NCI-H1930 (cell line): ENCODE data around the gene UNC5C.
"Not testable (repeated sequence)": the region's sequence is repeated elsewhere in the genome, so short reads cannot be mapped to it uniquely, and the experiment has no call there.

Experiments used
- DNase-seq, 2 experiments: peaks; one replicate each; lab custom pipeline; 2025; lab: John Stamatoyannopoulos, UW

Gene UNC5C

DNA sequence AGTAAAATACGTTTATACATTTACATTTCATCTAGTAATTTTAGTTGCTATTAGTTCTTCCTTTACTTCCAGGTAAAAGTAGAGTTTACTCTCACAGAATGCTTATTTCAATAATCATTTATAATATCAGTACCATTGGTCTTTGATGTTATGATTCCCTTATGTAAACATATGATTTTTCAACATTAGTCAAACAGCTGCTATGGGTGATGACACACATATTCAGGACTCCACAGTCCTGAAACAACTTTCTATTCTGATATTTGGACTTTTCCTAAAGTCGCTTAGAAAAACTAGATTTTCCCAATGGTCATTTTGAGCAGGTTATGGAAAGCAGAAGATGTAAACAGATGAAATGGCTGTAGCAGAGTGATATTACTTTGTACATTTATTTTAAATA is 369.8 kb downstream of the UNC5C start:
- DNase-seq = no peak

DNA sequence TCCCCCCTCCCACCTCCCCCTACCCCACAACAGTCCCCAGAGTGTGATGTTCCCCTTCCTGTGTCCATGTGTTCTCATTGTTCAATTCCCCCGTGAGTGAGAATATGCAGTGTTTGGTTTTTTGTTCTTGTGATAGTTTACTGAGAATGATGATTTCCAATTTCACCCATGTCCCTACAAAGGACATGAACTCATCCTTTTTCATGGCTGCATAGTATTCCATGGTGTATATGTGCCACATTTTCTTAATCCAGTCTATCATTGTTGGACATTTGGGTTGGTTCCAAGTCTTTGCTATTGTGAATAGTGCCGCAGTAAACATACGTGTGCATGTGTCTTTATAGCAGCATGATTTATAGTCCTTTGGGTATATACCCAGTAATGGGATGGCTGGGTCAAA is 377.4 kb downstream of the UNC5C start:
- DNase-seq = not testable (repeated sequence)

DNA sequence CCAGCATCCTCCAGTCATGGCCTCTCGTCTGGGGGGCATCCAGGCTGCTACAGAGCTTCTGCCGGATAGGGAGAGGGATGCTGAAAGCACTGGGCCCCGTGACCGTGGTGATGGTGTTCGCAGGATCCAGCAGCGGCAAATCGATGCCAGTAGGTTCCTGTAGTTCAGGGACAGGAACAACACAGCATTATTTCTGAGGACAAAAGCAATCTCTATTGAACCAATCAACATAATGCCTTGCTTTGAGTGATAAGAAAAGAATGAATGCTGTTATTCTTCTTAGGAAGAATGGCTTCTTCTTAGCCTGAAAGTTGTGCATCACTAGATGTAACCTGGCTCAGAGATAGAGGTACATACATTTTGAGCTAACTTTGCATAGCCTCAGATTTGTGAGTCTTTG is 378.6 kb downstream of the UNC5C start:
- DNase-seq = no peak

DNA sequence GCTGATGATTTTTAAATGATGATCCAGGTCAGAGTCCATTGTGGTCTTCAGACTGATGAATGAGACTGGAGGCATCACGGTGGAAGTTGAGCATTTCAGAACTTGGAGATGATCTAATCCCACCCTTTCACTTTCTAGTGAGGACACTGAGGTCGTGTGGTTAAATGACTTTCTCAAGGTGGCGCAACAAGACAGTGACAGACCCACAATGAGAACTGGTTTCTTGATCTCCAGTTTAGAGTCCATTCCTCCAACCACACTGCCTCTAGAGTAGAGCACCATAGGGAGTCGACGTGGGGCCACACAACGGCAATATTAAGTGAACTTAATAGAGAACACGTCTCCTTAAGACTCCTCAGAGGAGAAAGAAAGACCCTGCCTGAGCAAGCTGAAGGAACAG is 381.0 kb downstream of the UNC5C start:
- no peak for DNase-seq

DNA sequence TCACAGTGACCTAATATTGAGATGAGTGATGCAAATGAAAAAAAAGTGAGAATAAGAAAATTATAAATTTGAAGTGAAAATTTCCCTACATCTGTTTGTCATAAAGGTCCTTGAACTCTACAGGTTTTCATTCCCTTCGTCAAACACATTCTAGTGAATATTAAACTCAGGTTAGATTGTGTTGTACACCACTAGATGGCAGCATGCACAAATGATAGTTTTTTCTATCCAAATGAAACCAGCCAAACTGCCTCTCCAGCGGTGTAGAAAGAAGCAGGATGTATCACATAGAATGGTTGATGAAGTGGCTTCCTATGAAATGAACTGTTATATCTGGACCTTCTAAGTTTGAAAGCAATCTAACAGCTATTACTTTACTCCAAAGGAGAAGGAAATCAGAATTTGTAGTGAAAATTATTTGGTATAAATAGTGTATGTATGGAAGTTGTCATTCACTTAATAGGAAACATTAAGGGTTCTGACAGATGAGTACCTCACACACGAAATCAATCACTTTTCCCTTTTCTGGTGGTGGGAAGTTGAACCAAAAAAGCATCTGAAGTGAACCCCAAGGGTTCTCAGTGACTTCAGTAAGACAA is 382.7 kb downstream of the UNC5C start:
- peak; percentile 54 to 57 for DNase-seq

DNA sequence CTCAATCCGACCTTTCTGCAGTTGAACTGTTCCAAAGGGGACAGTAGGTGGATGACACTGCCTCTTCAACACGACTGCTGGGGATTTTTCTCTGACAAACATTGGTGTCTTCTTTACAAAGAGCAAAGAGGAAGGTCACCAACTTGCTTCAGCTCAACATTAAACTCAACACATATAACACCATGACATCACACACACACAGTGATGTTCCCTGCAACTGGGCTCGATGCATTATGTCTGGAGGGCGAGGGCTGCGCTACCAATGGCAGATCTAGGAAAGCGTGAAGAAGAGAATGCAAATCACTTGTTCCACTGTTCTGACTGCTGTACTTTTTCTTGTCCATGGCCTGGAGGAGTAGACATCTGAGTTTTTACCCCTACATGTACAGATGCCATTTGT is 385.9 kb downstream of the UNC5C start:
- no peak for DNase-seq

DNA sequence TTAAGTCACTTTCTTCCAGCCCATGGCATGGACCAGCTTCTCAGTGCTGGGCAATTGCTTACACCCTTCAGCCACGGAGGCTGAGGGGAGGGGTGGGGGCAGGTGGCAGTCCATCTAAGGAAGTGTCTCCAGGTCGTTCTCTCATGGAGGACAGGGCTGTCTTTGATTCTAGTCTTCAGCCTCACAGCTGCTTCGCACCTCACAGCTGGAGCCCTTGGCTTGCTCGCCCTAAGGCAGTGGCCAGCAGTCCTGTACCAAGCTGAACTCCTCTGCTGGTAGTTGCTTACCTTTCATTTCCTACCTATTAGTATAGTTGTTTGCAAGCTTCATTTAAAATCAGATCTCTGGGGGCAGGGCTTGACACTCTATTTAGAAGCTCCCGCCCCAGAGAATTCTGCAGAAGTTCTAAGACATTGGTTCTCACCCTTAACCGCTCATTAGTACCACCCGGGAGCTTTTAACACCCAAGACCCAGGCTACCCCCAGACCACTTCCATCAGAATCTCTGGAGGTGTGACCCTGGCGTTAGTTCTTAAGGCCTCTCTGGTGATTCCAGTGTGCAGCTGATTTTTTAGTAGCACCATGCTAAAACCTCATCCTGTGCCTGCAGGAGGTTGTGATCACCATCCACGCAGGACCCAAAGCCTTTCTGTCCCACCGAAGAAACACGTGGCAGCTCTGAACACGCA is 386.8 kb downstream of the UNC5C start:
- no peak for DNase-seq

DNA sequence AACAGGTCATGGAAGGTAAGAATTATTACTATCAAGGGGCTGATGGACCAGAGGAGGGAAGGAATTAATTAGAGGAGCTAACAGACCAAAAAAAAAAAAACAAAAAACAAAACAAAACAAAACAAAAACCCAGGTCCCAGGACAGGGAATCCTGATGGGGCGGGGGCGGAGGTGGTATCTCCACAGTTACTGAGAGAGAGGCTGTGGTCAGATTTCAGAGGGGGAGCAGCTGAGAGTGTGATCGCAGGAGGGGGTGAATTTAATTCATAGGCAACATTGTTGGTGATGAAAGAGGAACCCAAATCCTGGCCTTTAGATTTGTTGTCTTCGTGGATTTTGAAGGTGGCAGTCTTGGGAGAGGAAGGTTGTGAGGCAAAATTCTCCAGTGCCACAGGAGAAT is 389.4 kb downstream of the UNC5C start:
- DNase-seq = no peak

DNA sequence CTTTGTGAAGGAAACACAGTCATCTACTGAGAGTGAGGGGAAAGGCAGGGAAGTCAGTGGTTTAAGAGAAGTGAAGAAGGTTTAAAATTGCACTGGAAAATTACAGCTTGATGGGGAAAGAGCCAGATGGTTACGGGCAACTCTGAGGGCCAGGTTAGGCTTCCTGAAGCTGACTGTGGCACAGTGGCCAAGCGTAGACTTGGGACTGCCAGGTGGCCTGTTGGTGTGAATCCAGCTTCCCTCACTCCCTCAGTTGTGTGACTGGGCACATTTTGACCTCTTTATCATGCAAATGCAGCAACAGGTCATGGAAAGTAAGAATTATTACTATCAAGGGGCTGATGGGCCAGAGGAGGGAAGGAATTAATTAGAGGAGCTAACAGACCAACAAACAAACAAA is 390.1 kb downstream of the UNC5C start:
- no peak for DNase-seq

DNA sequence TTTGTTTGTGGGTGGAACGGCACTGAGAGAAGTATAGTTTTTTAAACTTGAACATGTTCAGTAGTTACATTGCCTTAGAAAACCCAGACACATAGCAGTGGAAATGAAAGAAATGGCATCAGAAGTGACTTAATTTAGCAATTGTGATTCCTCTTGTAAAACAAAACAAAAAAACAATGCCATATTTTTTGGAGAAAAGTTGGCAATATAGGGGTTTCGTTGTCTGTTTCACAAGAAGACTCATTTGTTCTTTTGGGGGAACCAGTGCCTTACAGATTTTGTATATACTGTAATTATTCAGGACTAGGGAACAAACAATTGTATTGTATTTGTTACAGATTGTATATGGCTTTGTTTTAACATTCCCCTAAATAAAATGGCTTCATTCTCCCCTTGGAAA is 390.7 kb downstream of the UNC5C start:
- no peak for DNase-seq

DNA sequence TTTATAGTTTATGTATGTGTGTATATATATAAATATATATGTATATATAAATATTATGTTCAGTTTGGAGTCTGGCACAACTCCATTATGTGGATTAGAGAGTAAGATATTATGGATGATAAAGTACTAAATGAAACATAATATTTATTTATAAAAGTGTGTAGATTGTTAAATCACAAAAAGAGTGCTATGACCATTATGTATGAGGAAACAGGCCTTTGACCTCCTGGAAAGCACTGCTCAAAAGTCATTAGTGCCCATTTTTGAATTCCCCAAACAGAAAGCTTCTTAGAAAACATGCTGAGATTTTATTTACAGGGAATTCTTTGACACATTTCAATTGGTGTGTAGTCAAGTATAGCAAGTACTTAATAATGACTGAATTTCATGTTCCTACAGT is 391.2 kb downstream of the UNC5C start:
- DNase-seq = no peak

DNA sequence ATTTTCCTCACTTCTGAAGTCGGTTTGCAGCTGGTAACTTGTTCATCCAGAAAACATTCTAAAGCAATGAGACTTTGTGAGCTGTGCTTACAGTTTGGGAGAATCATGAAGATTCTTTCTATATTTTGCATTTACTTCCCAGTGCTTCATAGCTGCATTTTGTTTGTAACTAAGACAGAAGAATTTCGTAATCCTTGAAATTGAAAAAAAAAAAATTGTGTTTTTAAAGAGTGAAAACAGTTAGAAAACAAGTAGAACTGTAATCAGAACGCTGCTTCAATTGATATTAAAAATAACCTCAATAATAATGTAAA is 392.4 kb downstream of the UNC5C start:
- DNase-seq = no peak

DNA sequence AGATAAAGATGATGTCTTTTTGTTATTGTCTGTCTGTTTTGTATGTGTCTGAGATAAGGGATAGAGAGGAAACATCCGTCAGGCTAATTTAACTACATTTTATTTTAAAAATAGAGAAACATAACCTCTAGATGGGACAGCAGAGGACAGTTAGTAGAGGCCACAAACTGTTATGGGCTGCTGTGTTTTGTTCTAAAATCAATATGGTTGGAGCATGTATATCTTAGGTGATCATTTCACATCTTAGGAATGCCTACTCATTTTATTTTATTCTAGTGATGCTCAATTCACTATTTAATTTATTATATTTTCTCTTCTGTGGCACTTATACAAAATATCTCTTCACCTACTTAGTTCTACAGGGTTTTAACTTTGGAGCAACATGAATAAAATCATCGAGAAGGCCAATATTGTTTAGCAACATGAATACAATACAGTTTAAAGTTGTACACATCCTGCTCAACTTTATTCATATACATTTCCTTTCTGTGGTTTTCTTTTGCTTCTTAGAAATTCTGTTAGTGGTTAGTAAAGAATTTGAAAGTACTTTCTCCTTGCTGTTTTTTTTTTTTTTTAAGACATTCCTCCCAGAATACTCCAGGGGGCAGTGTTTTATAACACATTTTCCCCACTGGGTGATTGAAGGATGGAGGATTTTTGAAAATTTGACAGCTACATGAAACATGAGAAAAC is 392.9 kb downstream of the UNC5C start:
- DNase-seq = no peak

DNA sequence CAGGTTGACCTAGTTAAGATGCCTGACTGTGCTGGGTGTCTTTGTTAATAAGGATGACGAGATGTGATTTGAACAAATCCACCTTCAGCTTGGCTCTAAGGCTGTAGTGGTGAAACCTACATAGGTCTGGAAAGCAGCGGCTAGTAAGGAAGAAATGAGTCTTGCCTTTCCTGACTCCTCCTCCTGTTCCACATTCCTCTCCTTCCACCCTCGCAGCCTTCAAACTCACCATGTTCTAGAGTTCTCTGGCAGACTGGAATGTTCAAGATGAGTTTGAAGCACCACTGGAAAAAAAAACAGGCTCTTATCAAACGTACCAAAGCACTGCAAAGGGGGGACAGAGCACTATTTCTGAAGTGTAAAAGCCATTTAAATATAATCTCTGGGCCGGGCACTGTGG is 395.6 kb downstream of the UNC5C start:
- no peak for DNase-seq

DNA sequence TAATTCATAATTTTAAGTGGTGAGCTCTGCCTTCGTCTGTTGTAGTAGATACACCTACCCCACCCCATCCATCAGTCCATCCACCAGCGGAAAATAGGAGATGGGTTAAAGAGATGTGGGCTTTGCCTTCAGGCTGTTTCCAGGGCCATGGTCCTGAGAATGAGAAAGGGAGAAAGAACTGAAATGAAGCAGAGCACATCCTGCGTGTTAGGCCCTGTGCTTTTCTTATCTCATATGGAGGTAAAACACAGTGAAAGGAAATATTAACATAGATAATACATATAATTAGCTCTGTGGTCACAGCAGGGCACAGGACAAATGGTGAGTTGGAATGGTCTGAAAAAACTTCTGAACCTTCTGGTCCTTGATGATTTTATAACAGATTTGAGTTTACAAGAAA is 397.5 kb downstream of the UNC5C start:
- no peak for DNase-seq

DNA sequence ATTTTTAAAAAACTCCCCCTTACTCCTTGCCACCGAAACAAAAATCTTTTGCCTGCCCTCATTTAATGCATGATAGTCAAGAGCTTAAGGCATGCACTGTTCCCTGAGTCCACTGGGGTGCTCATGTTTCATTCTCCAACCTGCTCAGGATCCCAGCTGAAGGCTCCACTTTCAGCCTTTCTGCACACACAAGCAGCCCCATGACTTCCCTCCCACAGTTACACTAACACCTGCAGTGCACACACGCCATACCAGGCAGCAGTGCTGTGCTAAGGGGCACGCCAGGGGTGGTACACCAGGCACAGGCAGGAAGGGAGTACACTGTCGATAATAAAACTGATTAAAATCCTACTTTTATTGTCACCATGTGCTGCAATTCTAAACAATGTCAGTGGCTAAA is 405.8 kb downstream of the UNC5C start:
- no peak for DNase-seq

DNA sequence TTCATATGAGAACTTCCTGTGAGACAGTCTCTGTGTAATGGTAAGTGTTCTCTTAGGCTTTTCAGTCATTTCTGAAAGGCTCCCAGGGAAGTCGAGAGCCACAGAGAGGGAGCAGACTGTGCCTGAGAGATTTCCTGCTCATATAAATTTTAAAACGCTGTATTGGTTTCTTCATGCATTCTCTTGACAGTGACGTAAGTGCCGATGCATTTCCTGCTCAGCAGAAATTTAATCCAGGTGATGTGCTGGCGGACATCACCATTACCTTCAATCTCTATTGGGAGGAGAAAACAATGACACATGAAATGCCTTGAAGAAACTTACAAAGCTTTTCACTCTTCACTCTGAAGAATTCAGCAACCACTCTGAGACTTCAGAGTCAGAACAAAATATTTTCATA is 407.4 kb downstream of the UNC5C start:
- no peak for DNase-seq

DNA sequence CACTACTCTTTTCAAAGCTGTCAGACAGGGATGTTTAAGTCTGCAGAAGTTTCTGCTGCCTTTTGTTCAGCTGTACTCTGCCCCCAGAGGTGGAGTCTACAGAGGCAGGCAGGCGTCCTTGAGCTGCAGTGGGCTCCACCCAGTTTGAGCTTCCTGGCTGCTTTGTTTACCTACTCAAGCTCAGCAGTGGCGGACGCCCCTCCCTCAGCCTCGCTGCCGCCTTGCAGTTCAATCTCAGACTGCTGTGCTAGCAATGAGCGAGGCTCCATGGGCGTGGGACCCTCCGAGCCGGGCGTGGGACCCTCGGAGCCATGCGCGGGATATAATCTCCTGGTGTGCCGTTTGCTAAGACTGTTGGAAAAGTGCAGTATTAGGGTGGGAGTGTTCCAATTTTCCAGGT is 409.3 kb downstream of the UNC5C start:
- not testable (repeated sequence) for DNase-seq

DNA sequence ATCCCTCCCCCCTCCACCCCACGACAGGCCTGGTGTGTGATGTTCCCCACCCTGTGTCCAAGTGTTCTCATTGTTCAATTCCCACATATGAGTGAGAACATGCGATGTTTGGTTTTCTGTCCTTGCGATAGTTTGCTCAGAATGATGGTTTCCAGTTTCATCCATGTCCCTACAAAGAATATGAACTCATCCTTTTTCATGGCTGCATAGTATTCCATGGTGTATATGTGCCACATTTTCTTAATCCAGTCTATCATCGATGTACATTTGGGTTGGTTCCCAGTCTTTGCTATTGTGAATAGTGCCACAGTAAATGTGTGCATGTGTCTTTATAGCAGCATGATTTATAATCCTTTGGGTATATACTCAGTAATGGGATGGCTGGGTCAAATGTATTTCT is 414.8 kb downstream of the UNC5C start:
- not testable (repeated sequence) for DNase-seq

DNA sequence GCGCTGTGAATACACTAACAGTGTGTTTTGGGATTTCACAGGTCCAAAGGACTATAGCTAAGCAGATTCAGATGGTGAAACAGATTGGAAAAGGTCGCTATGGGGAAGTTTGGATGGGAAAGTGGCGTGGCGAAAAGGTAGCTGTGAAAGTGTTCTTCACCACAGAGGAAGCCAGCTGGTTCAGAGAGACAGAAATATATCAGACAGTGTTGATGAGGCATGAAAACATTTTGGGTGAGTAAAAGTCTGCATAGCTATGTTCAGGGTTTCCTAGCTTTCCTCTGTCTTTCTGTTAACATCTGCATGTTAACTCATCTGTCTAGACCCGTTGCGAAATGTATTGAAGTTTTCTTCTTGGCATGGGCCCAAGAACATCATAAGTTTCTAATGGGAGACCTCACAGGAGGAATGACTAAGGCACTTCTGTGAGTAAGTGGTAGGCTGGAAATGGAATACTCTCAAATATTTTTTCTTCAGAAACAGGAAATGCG is 418.9 kb downstream of the UNC5C start:
- DNase-seq = no peak

DNA sequence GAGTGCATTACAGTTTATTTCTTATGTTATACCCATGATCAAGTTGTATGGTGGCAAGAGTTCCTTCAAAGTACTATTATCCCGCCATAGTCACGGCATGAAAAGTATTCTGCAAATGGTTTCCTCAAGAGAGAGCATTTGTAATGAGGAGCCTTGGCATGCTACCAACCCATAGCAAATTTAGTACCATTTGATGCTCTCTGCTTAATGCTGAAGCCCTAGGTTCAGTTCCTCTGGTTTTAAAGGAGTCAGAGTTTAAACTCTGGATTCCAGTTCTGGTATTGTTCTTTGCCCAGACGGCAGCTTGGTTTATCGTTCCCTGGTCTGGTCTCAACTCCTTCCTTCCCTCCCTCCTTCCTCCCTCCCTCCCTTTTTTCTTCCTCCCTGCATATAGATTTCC is 419.7 kb downstream of the UNC5C start:
- DNase-seq = no peak

DNA sequence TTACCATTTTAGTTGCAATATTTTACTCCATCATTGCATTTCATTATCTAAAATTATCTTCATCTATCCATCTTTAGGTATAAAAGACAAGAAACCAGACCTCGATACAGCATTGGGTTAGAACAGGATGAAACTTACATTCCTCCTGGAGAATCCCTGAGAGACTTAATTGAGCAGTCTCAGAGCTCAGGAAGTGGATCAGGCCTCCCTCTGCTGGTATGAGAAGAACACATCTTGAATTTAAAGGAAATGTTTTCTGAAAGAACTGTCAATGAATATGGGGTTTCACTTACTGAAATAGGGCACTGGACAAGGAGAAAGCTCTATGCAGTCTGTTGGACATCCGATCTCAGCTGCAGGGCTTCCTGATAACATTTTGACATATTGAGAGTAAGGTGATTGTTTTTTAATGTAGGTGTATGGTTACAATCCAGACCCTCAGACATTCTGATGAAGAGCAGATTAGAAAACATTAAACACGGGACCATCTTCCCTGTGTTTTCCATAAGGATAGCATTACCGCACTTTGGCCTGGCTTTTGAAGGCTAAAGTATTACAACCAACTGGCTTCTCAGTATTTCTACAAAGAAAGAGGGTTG is 423.8 kb downstream of the UNC5C start:
- DNase-seq = peak in 1 of 2 experiments; percentile 1

DNA sequence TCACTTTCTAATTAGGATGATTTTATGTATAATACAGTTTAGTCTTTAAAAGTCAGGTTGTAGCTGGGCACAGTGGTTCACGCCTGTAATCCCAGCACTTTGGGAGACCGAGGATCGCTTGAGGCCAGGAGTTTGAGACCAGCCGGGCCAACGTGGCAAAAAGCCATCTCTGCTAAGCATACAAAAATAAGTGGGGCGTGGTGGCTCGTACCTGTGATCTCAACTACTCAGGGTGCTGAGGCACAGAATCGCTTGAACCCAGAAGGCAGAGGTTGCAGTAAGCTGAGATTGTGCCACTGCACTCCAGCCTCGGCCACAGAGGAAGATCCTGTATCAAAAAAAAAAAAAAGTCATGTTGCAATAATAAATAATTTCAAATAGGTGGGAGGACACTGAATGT is 426.8 kb downstream of the UNC5C start:
- no peak for DNase-seq
